MM.1S (cell line): ENCODE measurements around the gene ARFGEF2.

Experiments used
- EZH2 ChIP-seq: fragments of 300-600 bp; sonication (generic); optimal IDR thresholded peaks from 2 replicates; pipeline ENCODE3; 2017; ENCODE audit warnings: low read depth, mild to moderate bottlenecking, antibody characterized with exemption, low read length, mixed read lengths
- EZH2phosphoT487 ChIP-seq: fragments of 300-600 bp; sonication (generic); IDR thresholded peaks from 2 replicates; pipeline ENCODE4 v1.6.1; 2018; ENCODE audit warnings: antibody characterized with exemption, low read length

DNA sequence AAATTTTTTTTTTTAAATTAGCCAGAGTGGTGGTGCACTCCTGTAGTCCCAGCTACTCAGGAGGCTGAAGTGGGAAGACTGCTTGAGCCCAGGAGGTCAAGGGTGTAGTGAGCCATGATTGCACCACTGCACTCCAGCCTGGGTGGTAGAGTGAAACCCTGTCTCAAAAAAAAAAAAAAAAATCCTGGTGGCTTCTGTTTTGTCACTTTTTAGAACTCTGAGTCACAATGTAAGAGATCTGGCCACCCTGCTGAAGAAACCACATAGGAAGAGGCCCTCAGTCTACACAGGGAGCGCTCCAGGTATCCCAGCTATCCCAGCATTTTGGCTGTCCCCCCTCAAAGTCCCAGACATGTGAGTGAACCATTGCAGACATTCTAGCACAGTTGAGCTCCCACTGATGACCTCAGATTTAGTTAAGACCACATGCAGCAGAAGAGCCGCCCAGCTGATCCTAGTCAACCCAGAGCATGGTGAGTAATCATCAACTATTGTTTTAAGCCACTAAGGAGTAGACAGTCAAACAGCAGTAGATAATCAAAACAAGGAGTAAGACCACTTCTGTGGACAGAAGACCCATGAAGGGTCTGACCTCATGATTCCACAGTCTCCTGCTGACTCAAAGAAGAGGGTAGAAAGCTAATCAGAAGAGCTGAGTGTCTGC is 12.7 kb upstream of the ARFGEF2 start:
- no peak for TF ChIP-seq EZH2
- TF ChIP-seq EZH2phosphoT487, result no peak
